Measurements from ENCODE around the gene C11orf71.
A peak's percentile ranks its signal among the peaks of the same experiment; 100 is the strongest.

C11orf71 gene

GRCh38 chr11:114400216-114400914, at the start of gene C11orf71, which contains the start of gene RBM7:
Gene C11orf71, minus strand, starts transcription at chr11:114400511. Its CDS starts 180 bp downstream, at chr11:114400331.
Gene RBM7, plus strand, starts transcription at chr11:114400666. Its CDS starts 6 bp downstream, at chr11:114400672.
- Histone ChIP-seq H3K4me3 (ENCODE audit: low read length) (peak within 1 kb of the TSS; percentile 98), H3K9me3 (ENCODE audit: control insufficient read depth, low read length) (no peaks in the 10 kb centered on the region), H3K36me3 (ENCODE audit: control insufficient read depth, insufficient read depth, low read length, severe bottlenecking) (peaks cover 17% of the 10 kb centered on the region), H3K27me3 (replicated peaks; ENCODE audit: control insufficient read depth, insufficient read depth, low read length) (no peaks in the 10 kb centered on the region), H3K4me1 (ENCODE audit: control insufficient read depth, insufficient read depth, low read length) (peaks cover 38% of the 10 kb centered on the region), H3K9ac (ENCODE audit: low read length) (peak within 1 kb of the TSS; percentile 98)
- peak; percentile 99 for DNase-seq (ENCODE audit: low read depth)

GRCh38 chr11:114449845-114450244, 49.5 kb upstream of the C11orf71 start:
- DNase-seq (ENCODE audit: low read depth), result no peak
- peaks cover 74% of the 10 kb centered on the region for H3K36me3 ChIP-seq (ENCODE audit: control insufficient read depth, insufficient read depth, low read length, severe bottlenecking)
- H3K27me3 ChIP-seq (replicated peaks; ENCODE audit: control insufficient read depth, insufficient read depth, low read length), result no peaks in the 10 kb centered on the region
- H3K4me1 ChIP-seq (ENCODE audit: control insufficient read depth, insufficient read depth, low read length), result peaks cover 31% of the 10 kb centered on the region
- H3K9me3 ChIP-seq (ENCODE audit: control insufficient read depth, low read length), result no peaks in the 10 kb centered on the region
- no peak overlapping the region for H3K4me3 ChIP-seq (ENCODE audit: low read length)
- H3K9ac ChIP-seq (ENCODE audit: low read length), result no peak overlapping the region

GRCh38 chr11:114448749-114449482, 48.6 kb upstream of the C11orf71 start:
- no peaks in the 10 kb centered on the region for H3K27me3 ChIP-seq (replicated peaks; ENCODE audit: control insufficient read depth, insufficient read depth, low read length)
- H3K9me3 ChIP-seq (ENCODE audit: control insufficient read depth, low read length), result no peaks in the 10 kb centered on the region
- peak overlapping the region; percentile 36 for H3K9ac ChIP-seq (ENCODE audit: low read length)
- peaks cover 36% of the 10 kb centered on the region for H3K4me1 ChIP-seq (ENCODE audit: control insufficient read depth, insufficient read depth, low read length)
- DNase-seq (ENCODE audit: low read depth), result peak; percentile 52
- H3K4me3 ChIP-seq (ENCODE audit: low read length), result peak overlapping the region; percentile 35
- H3K36me3 ChIP-seq (ENCODE audit: control insufficient read depth, insufficient read depth, low read length, severe bottlenecking), result peaks cover 81% of the 10 kb centered on the region

GRCh38 chr11:114447892-114448291, 47.6 kb upstream of the C11orf71 start:
- Histone ChIP-seq H3K9me3 (ENCODE audit: control insufficient read depth, low read length) (no peaks in the 10 kb centered on the region), H3K9ac (ENCODE audit: low read length) (peak overlapping the region; percentile 36), H3K36me3 (ENCODE audit: control insufficient read depth, insufficient read depth, low read length, severe bottlenecking) (peaks cover 75% of the 10 kb centered on the region), H3K4me3 (ENCODE audit: low read length) (no peak overlapping the region), H3K4me1 (ENCODE audit: control insufficient read depth, insufficient read depth, low read length) (peaks cover 36% of the 10 kb centered on the region), H3K27me3 (replicated peaks; ENCODE audit: control insufficient read depth, insufficient read depth, low read length) (no peaks in the 10 kb centered on the region)
- peak; percentile 83 for DNase-seq (ENCODE audit: low read depth)

GRCh38 chr11:114447444-114447843, 47.1 kb upstream of the C11orf71 start:
- peaks cover 38% of the 10 kb centered on the region for H3K4me1 ChIP-seq (ENCODE audit: control insufficient read depth, insufficient read depth, low read length)
- no peaks in the 10 kb centered on the region for H3K9me3 ChIP-seq (ENCODE audit: control insufficient read depth, low read length)
- no peak overlapping the region for H3K4me3 ChIP-seq (ENCODE audit: low read length)
- no peak overlapping the region for H3K9ac ChIP-seq (ENCODE audit: low read length)
- H3K27me3 ChIP-seq (replicated peaks; ENCODE audit: control insufficient read depth, insufficient read depth, low read length), result no peaks in the 10 kb centered on the region
- peak; percentile 56 for DNase-seq (ENCODE audit: low read depth)
- H3K36me3 ChIP-seq (ENCODE audit: control insufficient read depth, insufficient read depth, low read length, severe bottlenecking), result peaks cover 72% of the 10 kb centered on the region

GRCh38 chr11:114442536-114442935, 42.2 kb upstream of the C11orf71 start:
- H3K36me3 ChIP-seq (ENCODE audit: control insufficient read depth, insufficient read depth, low read length, severe bottlenecking), result peaks cover 32% of the 10 kb centered on the region
- H3K4me3 ChIP-seq (ENCODE audit: low read length), result no peak overlapping the region
- H3K27me3 ChIP-seq (replicated peaks; ENCODE audit: control insufficient read depth, insufficient read depth, low read length), result no peaks in the 10 kb centered on the region
- DNase-seq (ENCODE audit: low read depth), result no peak
- peaks cover 40% of the 10 kb centered on the region for H3K4me1 ChIP-seq (ENCODE audit: control insufficient read depth, insufficient read depth, low read length)
- H3K9me3 ChIP-seq (ENCODE audit: control insufficient read depth, low read length), result no peaks in the 10 kb centered on the region
- H3K9ac ChIP-seq (ENCODE audit: low read length), result no peak overlapping the region

- H3K4me3 ChIP-seq (ENCODE audit: low read length), result peak overlapping the region; percentile 93
- DNase-seq (ENCODE audit: low read depth), result peak; percentile 12
- no peaks in the 10 kb centered on the region for H3K9me3 ChIP-seq (ENCODE audit: control insufficient read depth, low read length)
- no peaks in the 10 kb centered on the region for H3K27me3 ChIP-seq (replicated peaks; ENCODE audit: control insufficient read depth, insufficient read depth, low read length)
- peaks cover 38% of the 10 kb centered on the region for H3K4me1 ChIP-seq (ENCODE audit: control insufficient read depth, insufficient read depth, low read length)
- no peak overlapping the region for H3K9ac ChIP-seq (ENCODE audit: low read length)
- peaks cover 31% of the 10 kb centered on the region for H3K36me3 ChIP-seq (ENCODE audit: control insufficient read depth, insufficient read depth, low read length, severe bottlenecking)
Observed at GRCh38 chr11:114441921-114442320, 41.6 kb upstream of the C11orf71 start.

GRCh38 chr11:114440971-114441763, 40.9 kb upstream of the C11orf71 start:
- peak; percentile 48 for DNase-seq (ENCODE audit: low read depth)
- Histone ChIP-seq H3K9me3 (ENCODE audit: control insufficient read depth, low read length) (no peaks in the 10 kb centered on the region), H3K4me3 (ENCODE audit: low read length) (peak overlapping the region; percentile 93), H3K4me1 (ENCODE audit: control insufficient read depth, insufficient read depth, low read length) (peaks cover 38% of the 10 kb centered on the region), H3K27me3 (replicated peaks; ENCODE audit: control insufficient read depth, insufficient read depth, low read length) (no peaks in the 10 kb centered on the region), H3K9ac (ENCODE audit: low read length) (peak overlapping the region; percentile 95), H3K36me3 (ENCODE audit: control insufficient read depth, insufficient read depth, low read length, severe bottlenecking) (peaks cover 26% of the 10 kb centered on the region)

GRCh38 chr11:114440121-114440860, 40.0 kb upstream of the C11orf71 start:
- DNase-seq (ENCODE audit: low read depth), result peak; percentile 75
- H3K4me1 ChIP-seq (ENCODE audit: control insufficient read depth, insufficient read depth, low read length), result peaks cover 38% of the 10 kb centered on the region
- no peaks in the 10 kb centered on the region for H3K9me3 ChIP-seq (ENCODE audit: control insufficient read depth, low read length)

GRCh38 chr11:114439229-114440120, 39.2 kb upstream of the C11orf71 start, which contains the start of gene REXO2:
Gene REXO2, plus strand, starts transcription at chr11:114439467. Its CDS starts 62 bp downstream, at chr11:114439529.
- peak within 1 kb of the TSS; percentile 93 for H3K4me3 ChIP-seq (ENCODE audit: low read length)
- peak within 1 kb of the TSS; percentile 95 for H3K9ac ChIP-seq (ENCODE audit: low read length)
- no peaks in the 10 kb centered on the region for H3K27me3 ChIP-seq (replicated peaks; ENCODE audit: control insufficient read depth, insufficient read depth, low read length)
- H3K36me3 ChIP-seq (ENCODE audit: control insufficient read depth, insufficient read depth, low read length, severe bottlenecking), result peaks cover 10% of the 10 kb centered on the region
- peaks cover 35% of the 10 kb centered on the region for H3K4me1 ChIP-seq (ENCODE audit: control insufficient read depth, insufficient read depth, low read length)
- no peaks in the 10 kb centered on the region for H3K9me3 ChIP-seq (ENCODE audit: control insufficient read depth, low read length)
- DNase-seq (ENCODE audit: low read depth), result peak; percentile 97

More at GRCh38 chr11:114440121-114440860, 40.0 kb upstream of the C11orf71 start:
- Histone ChIP-seq H3K36me3 (ENCODE audit: control insufficient read depth, insufficient read depth, low read length, severe bottlenecking) (peaks cover 17% of the 10 kb centered on the region), H3K9ac (ENCODE audit: low read length) (peak overlapping the region; percentile 95), H3K27me3 (replicated peaks; ENCODE audit: control insufficient read depth, insufficient read depth, low read length) (no peaks in the 10 kb centered on the region), H3K4me3 (ENCODE audit: low read length) (peak overlapping the region; percentile 93)
